ENCODE results near the gene STK32A.

Gene STK32A

DNA sequence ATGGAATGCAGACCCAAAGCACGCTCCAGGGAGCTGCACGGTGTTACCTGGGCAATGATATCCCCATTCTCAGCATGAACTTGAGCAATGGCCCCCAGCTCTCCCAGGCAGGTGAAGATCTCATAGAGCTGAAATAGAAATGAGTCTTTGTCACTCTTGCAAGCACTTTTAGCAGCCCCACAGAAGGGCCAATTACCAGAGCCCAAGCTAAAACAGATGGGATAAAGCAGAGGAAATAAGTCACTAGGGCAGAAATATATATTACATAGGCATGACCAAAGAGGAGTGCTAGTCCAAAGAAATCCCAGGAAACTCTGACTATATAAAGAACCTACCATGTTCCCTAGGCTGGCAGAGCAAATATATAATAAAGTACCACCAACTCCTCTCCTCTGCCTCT, 177.7 kb downstream of the STK32A start:
- H3K27me3 ChIP-seq (replicated peaks in 2 of 5; ENCODE audit: control insufficient read depth in 4 of 5, insufficient read depth in 5 of 5, low read length in 4 of 5), result no peaks in the 10 kb centered on the region
- WGBS (ENCODE audit: insufficient coverage), result 100% methylated on average over 2 of the region's 2 CpGs
- peaks cover 0 to 26% (median 3%) of the 10 kb centered on the region in 4 experiments for H3K36me3 ChIP-seq (ENCODE audit: control insufficient read depth in 4 of 4, insufficient read depth in 4 of 4, low read length in 3 of 4)
- no peak for DNase-seq
- CTCF ChIA-PET, result interaction anchor here (1.4 kb wide), 1 partner anchor 163 kb away, joined by 3 read pairs; no protein-coding TSS in a partner anchor
- no peak overlapping the region for H3K27ac ChIP-seq (ENCODE audit: insufficient read depth in 1 of 2, low read depth in 1 of 2, low read length in 2 of 2, poor library complexity in 1 of 2, severe bottlenecking in 2 of 2)
- no peak overlapping the region for H3K4me3 ChIP-seq (ENCODE audit: control insufficient read depth in 1 of 7, extremely low read depth in 1 of 7, insufficient read depth in 4 of 7, low read depth in 2 of 7, low read length in 6 of 7)
- H3K4me1 ChIP-seq (ENCODE audit: control extremely low read depth in 1 of 4, control insufficient read depth in 4 of 4, insufficient read depth in 4 of 4, low read length in 3 of 4), result no peaks in the 10 kb centered on the region
- no peaks in the 10 kb centered on the region for H3K9me3 ChIP-seq (ENCODE audit: control extremely low read depth in 1 of 5, control insufficient read depth in 4 of 5, insufficient read depth in 2 of 5, low read depth in 1 of 5, low read length in 4 of 5)
- POLR2A ChIA-PET, result no interaction called here

DNA sequence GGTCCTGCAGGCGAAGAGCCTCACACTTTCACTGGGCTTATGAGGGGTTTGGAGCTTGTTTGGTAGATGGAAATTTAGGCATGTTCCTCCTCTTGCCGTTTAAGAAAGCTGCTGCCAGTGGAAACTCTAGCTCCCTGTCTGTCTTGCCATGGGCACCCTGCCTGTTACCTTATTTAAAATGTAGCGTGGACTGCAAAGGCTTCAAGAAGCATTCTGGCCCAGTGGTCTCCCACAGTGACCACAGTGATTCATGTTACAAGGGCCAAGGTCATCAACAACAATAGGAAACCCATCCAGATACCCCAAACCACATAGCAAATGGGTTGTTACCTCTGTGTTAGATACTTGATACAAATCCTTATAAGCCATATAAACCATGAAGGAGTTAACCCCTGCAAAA, 178.4 kb downstream of the STK32A start:
- no peaks in the 10 kb centered on the region for H3K9me3 ChIP-seq (ENCODE audit: control extremely low read depth in 1 of 5, control insufficient read depth in 4 of 5, insufficient read depth in 2 of 5, low read depth in 1 of 5, low read length in 4 of 5)
- WGBS (ENCODE audit: insufficient coverage), result 100% methylated on average over 2 of the region's 3 CpGs
- DNase-seq, result no peak
- H3K36me3 ChIP-seq (ENCODE audit: control insufficient read depth in 4 of 4, insufficient read depth in 4 of 4, low read length in 3 of 4), result peaks cover 0 to 29% (median 3%) of the 10 kb centered on the region in 4 experiments
- H3K4me1 ChIP-seq (ENCODE audit: control extremely low read depth in 1 of 4, control insufficient read depth in 4 of 4, insufficient read depth in 4 of 4, low read length in 3 of 4), result no peaks in the 10 kb centered on the region
- no peak overlapping the region for H3K4me3 ChIP-seq (ENCODE audit: control insufficient read depth in 1 of 7, extremely low read depth in 1 of 7, insufficient read depth in 4 of 7, low read depth in 2 of 7, low read length in 6 of 7)
- no peaks in the 10 kb centered on the region for H3K27me3 ChIP-seq (replicated peaks in 2 of 5; ENCODE audit: control insufficient read depth in 4 of 5, insufficient read depth in 5 of 5, low read length in 4 of 5)
- H3K27ac ChIP-seq (ENCODE audit: insufficient read depth in 1 of 2, low read depth in 1 of 2, low read length in 2 of 2, poor library complexity in 1 of 2, severe bottlenecking in 2 of 2), result no peak overlapping the region
- ChIA-PET POLR2A (no interaction called here), CTCF (interaction anchor here (1.4 kb wide), 1 partner anchor 162 kb away, joined by 3 read pairs; no protein-coding TSS in a partner anchor)

- Histone ChIP-seq H3K4me3 (ENCODE audit: control insufficient read depth in 1 of 7, extremely low read depth in 1 of 7, insufficient read depth in 4 of 7, low read depth in 2 of 7, low read length in 6 of 7) (no peak overlapping the region), H3K27me3 (replicated peaks in 2 of 5; ENCODE audit: control insufficient read depth in 4 of 5, insufficient read depth in 5 of 5, low read length in 4 of 5) (no peaks in the 10 kb centered on the region), H3K4me1 (ENCODE audit: control extremely low read depth in 1 of 4, control insufficient read depth in 4 of 4, insufficient read depth in 4 of 4, low read length in 3 of 4) (no peaks in the 10 kb centered on the region), H3K27ac (ENCODE audit: insufficient read depth in 1 of 2, low read depth in 1 of 2, low read length in 2 of 2, poor library complexity in 1 of 2, severe bottlenecking in 2 of 2) (no peak overlapping the region), H3K36me3 (ENCODE audit: control insufficient read depth in 4 of 4, insufficient read depth in 4 of 4, low read length in 3 of 4) (peaks cover 0 to 31% (median 3%) of the 10 kb centered on the region in 4 experiments), H3K9me3 (ENCODE audit: control extremely low read depth in 1 of 5, control insufficient read depth in 4 of 5, insufficient read depth in 2 of 5, low read depth in 1 of 5, low read length in 4 of 5) (no peaks in the 10 kb centered on the region)
- POLR2A ChIA-PET, result no interaction called here
- 100% methylated on average over 1 of the region's 3 CpGs for WGBS (ENCODE audit: insufficient coverage)
- no peak for DNase-seq
- CTCF ChIA-PET, result no interaction called here
Observed at GRCh38 chr5:147415651-147416050, 180.8 kb downstream of the STK32A start.

DNA sequence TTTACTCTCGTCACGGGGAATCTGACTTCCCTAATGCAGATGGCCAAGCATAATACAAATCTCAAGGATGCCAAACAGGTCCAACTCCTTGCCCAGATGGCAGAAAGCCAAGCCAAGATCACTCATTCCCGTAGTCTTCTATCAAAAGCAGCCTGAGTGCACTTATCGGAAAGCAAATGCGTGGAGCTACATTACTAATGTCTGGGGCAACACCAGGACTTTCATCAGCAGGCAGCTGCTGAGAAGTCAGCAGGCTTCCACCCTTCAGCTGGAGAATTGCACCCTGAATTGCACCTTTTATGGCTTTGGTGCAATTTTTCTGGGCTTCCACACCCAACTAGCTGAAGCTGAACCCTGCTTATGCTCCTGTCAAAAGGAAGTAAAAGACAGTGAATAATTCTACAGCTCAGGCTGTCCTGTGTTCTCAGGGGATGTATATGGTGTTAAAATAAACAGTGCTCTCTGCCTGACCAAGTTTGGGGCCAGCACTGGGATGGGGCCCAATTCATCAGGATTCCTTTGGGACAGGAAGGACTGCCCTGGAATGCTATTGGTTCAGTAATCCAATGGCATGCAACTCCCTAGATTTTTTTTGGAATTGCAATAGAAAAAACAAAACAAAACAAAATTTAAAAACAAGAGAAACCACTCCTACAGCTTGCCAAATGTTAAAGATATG, 182.4 kb downstream of the STK32A start:
- CTCF ChIA-PET, result interaction anchor here (0.9 kb wide), 1 partner anchor 8 kb away, joined by 3 read pairs; no protein-coding TSS in a partner anchor
- no peaks in the 10 kb centered on the region for H3K27me3 ChIP-seq (replicated peaks in 2 of 5; ENCODE audit: control insufficient read depth in 4 of 5, insufficient read depth in 5 of 5, low read length in 4 of 5)
- no peak for DNase-seq
- no peaks in the 10 kb centered on the region for H3K4me1 ChIP-seq (ENCODE audit: control extremely low read depth in 1 of 4, control insufficient read depth in 4 of 4, insufficient read depth in 4 of 4, low read length in 3 of 4)
- no peaks in the 10 kb centered on the region for H3K9me3 ChIP-seq (ENCODE audit: control extremely low read depth in 1 of 5, control insufficient read depth in 4 of 5, insufficient read depth in 2 of 5, low read depth in 1 of 5, low read length in 4 of 5)
- WGBS (ENCODE audit: insufficient coverage), result 95% methylated on average over 5 of the region's 5 CpGs
- H3K27ac ChIP-seq (ENCODE audit: insufficient read depth in 1 of 2, low read depth in 1 of 2, low read length in 2 of 2, poor library complexity in 1 of 2, severe bottlenecking in 2 of 2), result no peak overlapping the region
- POLR2A ChIA-PET, result interaction anchor here (0.6 kb wide), 1 partner anchor 434 kb away, joined by 3 read pairs; no protein-coding TSS in a partner anchor
- H3K4me3 ChIP-seq (ENCODE audit: control insufficient read depth in 1 of 7, extremely low read depth in 1 of 7, insufficient read depth in 4 of 7, low read depth in 2 of 7, low read length in 6 of 7), result no peak overlapping the region
- peaks cover 0 to 28% (median 3%) of the 10 kb centered on the region in 4 experiments for H3K36me3 ChIP-seq (ENCODE audit: control insufficient read depth in 4 of 4, insufficient read depth in 4 of 4, low read length in 3 of 4)

DNA sequence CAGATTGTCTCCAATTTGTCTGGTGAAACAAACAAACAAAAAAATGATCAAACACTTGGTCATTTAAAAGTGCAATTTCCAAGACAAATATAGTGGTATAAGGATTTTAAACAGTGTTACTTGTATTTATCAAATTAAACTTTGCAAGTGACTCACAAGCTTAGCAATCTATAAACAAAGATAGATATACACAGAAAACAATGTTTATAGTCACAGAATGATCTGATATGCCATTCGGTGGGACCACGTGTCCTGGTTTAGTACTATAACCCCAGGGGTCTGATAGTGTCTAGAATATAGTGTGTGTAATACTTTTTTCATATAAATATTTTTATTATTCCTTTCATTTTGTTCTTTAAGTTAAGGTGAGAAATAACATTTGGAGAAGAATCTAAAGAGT, 183.8 kb downstream of the STK32A start:
- DNase-seq, result no peak
- no CpG with 5 or more reads among the region's 2 CpGs for WGBS (ENCODE audit: insufficient coverage)
- Histone ChIP-seq H3K27ac (ENCODE audit: insufficient read depth in 1 of 2, low read depth in 1 of 2, low read length in 2 of 2, poor library complexity in 1 of 2, severe bottlenecking in 2 of 2) (no peak overlapping the region), H3K4me3 (ENCODE audit: control insufficient read depth in 1 of 7, extremely low read depth in 1 of 7, insufficient read depth in 4 of 7, low read depth in 2 of 7, low read length in 6 of 7) (no peak overlapping the region), H3K36me3 (ENCODE audit: control insufficient read depth in 4 of 4, insufficient read depth in 4 of 4, low read length in 3 of 4) (peaks cover 0 to 25% (median 3%) of the 10 kb centered on the region in 4 experiments), H3K27me3 (replicated peaks in 2 of 5; ENCODE audit: control insufficient read depth in 4 of 5, insufficient read depth in 5 of 5, low read length in 4 of 5) (no peaks in the 10 kb centered on the region), H3K4me1 (ENCODE audit: control extremely low read depth in 1 of 4, control insufficient read depth in 4 of 4, insufficient read depth in 4 of 4, low read length in 3 of 4) (no peaks in the 10 kb centered on the region), H3K9me3 (ENCODE audit: control extremely low read depth in 1 of 5, control insufficient read depth in 4 of 5, insufficient read depth in 2 of 5, low read depth in 1 of 5, low read length in 4 of 5) (no peaks in the 10 kb centered on the region)
- ChIA-PET POLR2A (interaction anchor here (0.6 to 0.7 kb wide), 2 partner anchors 9 to 112 kb away, joined by 3 read pairs; no protein-coding TSS in a partner anchor), CTCF (no interaction called here)

GRCh38 chr5:147426640-147427327, 192.0 kb downstream of the STK32A start:
- 87% methylated on average over 2 of the region's 3 CpGs for WGBS (ENCODE audit: insufficient coverage)
- no peaks in the 10 kb centered on the region for H3K36me3 ChIP-seq (ENCODE audit: control insufficient read depth in 4 of 4, insufficient read depth in 4 of 4, low read length in 3 of 4)
- H3K9me3 ChIP-seq (ENCODE audit: control extremely low read depth in 1 of 5, control insufficient read depth in 4 of 5, insufficient read depth in 2 of 5, low read depth in 1 of 5, low read length in 4 of 5), result no peaks in the 10 kb centered on the region
- DNase-seq, result no peak
- POLR2A ChIA-PET, result interaction anchor here (0.9 kb wide), 1 partner anchor 8 kb away, joined by 3 read pairs; no protein-coding TSS in a partner anchor
- no peak overlapping the region for H3K4me3 ChIP-seq (ENCODE audit: control insufficient read depth in 1 of 7, extremely low read depth in 1 of 7, insufficient read depth in 4 of 7, low read depth in 2 of 7, low read length in 6 of 7)
- CTCF ChIA-PET, result interaction anchor here (1.2 kb wide), 1 partner anchor 146 kb away, joined by 3 read pairs; no protein-coding TSS in a partner anchor
- no peak overlapping the region for H3K27ac ChIP-seq (ENCODE audit: insufficient read depth in 1 of 2, low read depth in 1 of 2, low read length in 2 of 2, poor library complexity in 1 of 2, severe bottlenecking in 2 of 2)
- peaks cover 0 to 2% (median 0%) of the 10 kb centered on the region in 4 experiments for H3K4me1 ChIP-seq (ENCODE audit: control extremely low read depth in 1 of 4, control insufficient read depth in 4 of 4, insufficient read depth in 4 of 4, low read length in 3 of 4)
- H3K27me3 ChIP-seq (replicated peaks in 2 of 5; ENCODE audit: control insufficient read depth in 4 of 5, insufficient read depth in 5 of 5, low read length in 4 of 5), result no peaks in the 10 kb centered on the region
